Measurements from ENCODE around the gene TTC9. TPM values are rescaled to one million over a fixed set of nuclear protein-coding genes. Genes with fewer than 3 reads are reported as not detected.

Gene TTC9
- total RNA-seq (10 to 100 TPM; 25.5 to 25.9 TPM), polyA plus RNA-seq (10 to 100 TPM in 1 of 2 donors, 1 to 10 TPM in 1; 9.2 to 16.1 TPM)

DNA sequence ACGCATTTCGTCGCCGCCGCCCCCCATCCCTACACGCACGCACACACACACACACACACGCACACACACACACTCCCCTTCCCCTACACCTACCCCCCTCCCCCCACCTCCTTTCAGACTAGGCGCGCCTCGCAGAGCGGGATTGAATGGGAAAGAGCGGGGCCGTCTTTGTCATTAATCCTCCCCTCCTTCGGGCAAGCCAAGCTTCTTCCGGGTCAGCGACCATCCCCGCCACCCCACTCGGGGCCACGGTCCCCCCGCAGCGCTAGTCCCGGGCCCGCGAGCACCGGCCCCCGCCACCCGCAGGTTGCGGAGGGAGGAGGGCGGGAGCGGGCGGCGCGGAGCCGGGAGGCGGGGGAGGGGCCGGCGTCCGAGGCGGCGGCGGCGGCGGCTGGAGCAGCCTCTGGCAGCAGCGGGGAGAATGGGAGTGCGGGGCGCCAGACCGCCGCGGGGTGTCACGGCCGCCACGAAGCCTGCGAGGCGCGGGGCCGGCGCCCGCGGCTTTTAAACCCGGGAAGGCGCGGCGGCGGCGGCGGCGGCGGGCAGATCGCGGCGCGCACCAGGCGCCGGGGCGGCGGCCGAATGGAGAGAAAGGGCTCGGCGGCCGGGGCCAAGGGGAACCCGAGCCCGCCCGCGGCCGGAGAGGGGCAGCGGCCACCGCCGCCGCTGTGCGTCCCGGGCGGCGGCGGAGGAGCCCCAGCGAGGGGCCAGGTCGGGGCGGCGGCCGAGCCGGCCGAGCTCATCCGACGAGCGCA is at the start of gene TTC9:
TSS of gene TTC9 (plus strand) at position 369 of the 755 bp plus-strand sequence. CDS start at position 583, 214 bp downstream.
- H3K9me3 ChIP-seq (ENCODE audit: control insufficient read depth in 1 of 2, low read length in 2 of 2) = no peaks in the 10 kb centered on the region
- no peaks in the 10 kb centered on the region for H3K27me3 ChIP-seq (ENCODE audit: insufficient read depth, low read length)
- no peaks in the 10 kb centered on the region for H3K9me3 Mint-ChIP-seq
- ChIA-PET POLR2A (ENCODE audit: partially characterized antibody) (interaction anchor here (0.8 to 7.1 kb wide), 21 partner anchors 8 to 875 kb away, joined by 3 to 363 read pairs (median 5); partner anchors contain the start of genes MAP3K9 and SRSF5), CTCF (ENCODE audit: partially characterized antibody) (interaction anchor here (1.0 to 12.9 kb wide), 8 partner anchors 7 to 176 kb away, joined by 3 to 155 read pairs (median 9); partner anchors contain the start of gene MAP3K9)
- DNase-seq = peak in 2 of 5 donors; percentile 31 to 41
- H3K4me3 ChIP-seq (ENCODE audit: low read length in 2 of 2) = peak within 1 kb of the TSS; percentile 82 to 85
- H3K27ac ChIP-seq (ENCODE audit: low read depth, low read length) = peak within 1 kb of the TSS; percentile 81
- intact Hi-C loops (cut with micrococcal nuclease) = loop anchor here (1.0 to 2.0 kb wide), 6 partner anchors 14 to 167 kb away; partner anchors contain the start of genes MAP3K9 and MED6
- peak within 1 kb of the TSS; percentile 88 to 98 (median 96) for H3K27ac Mint-ChIP-seq
- peaks cover 0 to 1% of the 10 kb centered on the region in 2 donors for H3K27me3 Mint-ChIP-seq
- peaks cover 55% of the 10 kb centered on the region for H3K4me1 ChIP-seq (ENCODE audit: insufficient read depth, low read length)
- H3K4me3 Mint-ChIP-seq = peak within 1 kb of the TSS; percentile 95 to 100 (median 98)
- H3K4me1 Mint-ChIP-seq = peaks cover 42 to 71% (median 53%) of the 10 kb centered on the region in 4 donors
- H3K36me3 Mint-ChIP-seq = peaks cover 0 to 18% of the 10 kb centered on the region in 2 donors
- no peaks in the 10 kb centered on the region for H3K36me3 ChIP-seq (ENCODE audit: insufficient read depth, low read length)

DNA sequence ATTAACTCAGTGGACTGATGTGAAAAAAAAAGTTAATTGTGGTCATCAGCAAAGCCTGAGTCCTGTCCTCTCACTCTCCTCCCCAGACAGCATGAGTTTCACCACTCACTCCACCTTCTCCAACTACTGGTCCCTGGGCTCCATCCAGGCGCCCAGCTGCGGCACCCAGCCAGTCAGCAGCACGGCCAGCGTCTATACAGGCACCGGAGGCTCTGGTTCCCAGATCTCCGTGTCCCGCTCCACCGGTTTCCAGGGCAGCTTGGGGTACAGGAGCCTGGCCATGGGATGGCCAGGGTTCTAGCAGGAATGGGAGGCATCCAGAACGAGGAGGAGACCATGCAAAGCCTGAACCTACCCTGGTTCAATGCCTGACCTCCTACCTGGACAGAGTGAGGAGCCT is 47.3 kb upstream of the TTC9 start:
- Histone ChIP-seq H3K4me1 (ENCODE audit: insufficient read depth, low read length) (peaks cover 9% of the 10 kb centered on the region), H3K9me3 (ENCODE audit: control insufficient read depth in 1 of 2, low read length in 2 of 2) (no peaks in the 10 kb centered on the region), H3K27ac (ENCODE audit: low read depth, low read length) (no peak overlapping the region), H3K36me3 (ENCODE audit: insufficient read depth, low read length) (peaks cover 66% of the 10 kb centered on the region), H3K4me3 (ENCODE audit: low read length in 2 of 2) (no peak overlapping the region), H3K27me3 (ENCODE audit: insufficient read depth, low read length) (no peaks in the 10 kb centered on the region)
- CTCF ChIA-PET (ENCODE audit: partially characterized antibody) = no interaction called here
- H3K4me3 Mint-ChIP-seq = no peak overlapping the region
- peaks cover 9 to 32% (median 16%) of the 10 kb centered on the region in 4 donors for H3K4me1 Mint-ChIP-seq
- peak overlapping the region in 1 of 7 donors; percentile 30 for H3K27ac Mint-ChIP-seq
- no peaks in the 10 kb centered on the region for H3K9me3 Mint-ChIP-seq
- intact Hi-C loops (cut with micrococcal nuclease) = no loop called here
- peaks cover 51 to 67% of the 10 kb centered on the region in 2 donors for H3K36me3 Mint-ChIP-seq
- POLR2A ChIA-PET (ENCODE audit: partially characterized antibody) = no interaction called here
- no peak for DNase-seq
- no peaks in the 10 kb centered on the region for H3K27me3 Mint-ChIP-seq

DNA sequence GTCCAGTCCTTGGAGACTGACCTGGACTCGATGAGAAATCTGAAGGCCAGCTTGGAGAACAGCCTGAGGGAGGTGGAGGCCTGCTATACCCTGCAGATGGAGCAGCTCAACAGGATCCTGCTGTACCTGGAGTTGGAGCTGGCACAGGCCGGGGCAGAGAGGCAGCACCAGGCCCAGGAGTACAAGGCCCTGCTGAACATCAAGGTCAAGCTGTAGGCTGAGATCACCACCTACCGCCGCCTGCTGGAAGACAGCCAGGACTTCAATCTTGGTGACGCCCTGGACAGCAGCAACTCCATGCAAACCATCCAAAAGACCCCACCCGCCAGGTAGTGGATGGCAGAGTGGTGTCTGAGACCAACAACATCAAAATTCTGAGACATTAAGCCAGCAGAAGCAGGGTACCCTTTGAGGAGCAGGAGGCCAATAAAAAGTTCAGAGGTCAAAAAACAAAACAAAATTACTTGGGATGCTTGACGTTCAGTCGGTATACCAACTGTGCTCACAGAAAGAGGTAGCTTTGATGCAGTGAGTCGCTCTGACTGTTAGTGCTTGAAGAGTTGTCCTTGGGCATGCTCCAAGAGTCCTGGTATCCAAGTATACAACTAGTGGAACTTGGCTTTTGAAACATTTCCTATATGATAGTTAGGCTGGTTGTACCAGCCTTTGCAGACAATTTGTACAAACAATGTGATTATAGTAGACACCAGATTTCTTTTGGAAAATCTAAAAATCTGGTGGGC is 46.1 kb upstream of the TTC9 start:
- peaks cover 12 to 43% (median 25%) of the 10 kb centered on the region in 4 donors for H3K4me1 Mint-ChIP-seq
- no peaks in the 10 kb centered on the region for H3K9me3 Mint-ChIP-seq
- no peak overlapping the region for H3K4me3 Mint-ChIP-seq
- H3K27ac Mint-ChIP-seq = no peak overlapping the region
- POLR2A ChIA-PET (ENCODE audit: partially characterized antibody) = no interaction called here
- intact Hi-C loops (cut with micrococcal nuclease) = no loop called here
- Histone ChIP-seq H3K4me1 (ENCODE audit: insufficient read depth, low read length) (peaks cover 15% of the 10 kb centered on the region), H3K9me3 (ENCODE audit: control insufficient read depth in 1 of 2, low read length in 2 of 2) (no peaks in the 10 kb centered on the region), H3K27me3 (ENCODE audit: insufficient read depth, low read length) (no peaks in the 10 kb centered on the region), H3K36me3 (ENCODE audit: insufficient read depth, low read length) (peaks cover 57% of the 10 kb centered on the region), H3K27ac (ENCODE audit: low read depth, low read length) (no peak overlapping the region), H3K4me3 (ENCODE audit: low read length in 2 of 2) (no peak overlapping the region)
- H3K36me3 Mint-ChIP-seq = peaks cover 40 to 62% of the 10 kb centered on the region in 2 donors
- no peak for DNase-seq
- CTCF ChIA-PET (ENCODE audit: partially characterized antibody) = no interaction called here
- no peaks in the 10 kb centered on the region for H3K27me3 Mint-ChIP-seq

DNA sequence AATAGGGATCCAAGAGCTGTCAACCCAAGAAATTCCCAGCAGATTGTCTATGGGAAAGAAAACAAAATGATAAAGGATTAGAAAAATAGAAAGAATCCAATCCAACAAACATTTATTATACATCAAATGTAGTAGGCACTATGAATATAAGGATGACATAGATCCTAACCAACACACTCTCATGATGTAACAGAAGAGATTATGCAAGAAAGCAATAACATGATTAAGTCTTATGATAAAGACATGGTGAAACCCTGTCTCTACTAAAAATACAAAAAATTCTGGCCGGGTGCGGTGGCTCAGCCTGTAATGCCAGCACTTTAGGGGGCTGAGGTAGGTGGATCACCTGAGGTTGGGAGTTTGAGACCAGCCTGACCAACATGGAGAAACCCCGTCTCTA is 44.0 kb upstream of the TTC9 start:
- Mint-ChIP-seq H3K27me3 (no peaks in the 10 kb centered on the region), H3K36me3 (peaks cover 30 to 43% of the 10 kb centered on the region in 2 donors), H3K4me3 (peak overlapping the region in 1 of 8 donors; percentile 12), H3K4me1 (peaks cover 12 to 43% (median 24%) of the 10 kb centered on the region in 4 donors), H3K9me3 (peaks cover 0 to 3% (median 0%) of the 10 kb centered on the region in 8 donors), H3K27ac (peak overlapping the region in 2 of 7 donors; percentile 4 to 22)
- POLR2A ChIA-PET (ENCODE audit: partially characterized antibody) = interaction anchor here (0.6 kb wide), 1 partner anchor 232 kb away, joined by 3 read pairs; no protein-coding TSS in a partner anchor
- Histone ChIP-seq H3K27ac (ENCODE audit: low read depth, low read length) (no peak overlapping the region), H3K36me3 (ENCODE audit: insufficient read depth, low read length) (peaks cover 36% of the 10 kb centered on the region), H3K27me3 (ENCODE audit: insufficient read depth, low read length) (no peaks in the 10 kb centered on the region), H3K4me1 (ENCODE audit: insufficient read depth, low read length) (peaks cover 21% of the 10 kb centered on the region), H3K4me3 (ENCODE audit: low read length in 2 of 2) (no peak overlapping the region), H3K9me3 (ENCODE audit: control insufficient read depth in 1 of 2, low read length in 2 of 2) (no peaks in the 10 kb centered on the region)
- no peak for DNase-seq
- CTCF ChIA-PET (ENCODE audit: partially characterized antibody) = interaction anchor here (0.6 kb wide), 1 partner anchor 160 kb away, joined by 3 read pairs; no protein-coding TSS in a partner anchor
- intact Hi-C loops (cut with micrococcal nuclease) = no loop called here

DNA sequence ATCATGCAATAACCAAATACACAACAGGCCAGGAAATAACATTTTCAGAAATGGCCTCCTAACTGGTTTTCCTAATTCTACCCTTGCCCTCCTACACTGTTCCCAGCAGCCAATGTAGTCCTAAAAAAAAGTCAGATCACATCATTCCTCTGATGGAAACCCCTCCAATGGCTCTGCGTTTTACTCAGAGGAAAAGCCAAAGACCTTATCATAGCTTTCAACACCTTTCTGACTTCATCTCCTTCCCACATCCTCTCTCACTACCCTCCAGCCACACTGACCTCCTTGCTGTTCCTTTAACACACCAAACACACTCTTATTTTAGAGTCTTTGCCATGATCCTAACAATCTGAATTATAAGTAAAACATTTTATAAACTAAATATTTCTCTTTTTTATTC is 42.4 kb upstream of the TTC9 start:
- no peaks in the 10 kb centered on the region for H3K27me3 ChIP-seq (ENCODE audit: insufficient read depth, low read length)
- no peak overlapping the region for H3K27ac ChIP-seq (ENCODE audit: low read depth, low read length)
- H3K4me3 ChIP-seq (ENCODE audit: low read length in 2 of 2) = no peak overlapping the region
- no peaks in the 10 kb centered on the region for H3K9me3 ChIP-seq (ENCODE audit: control insufficient read depth in 1 of 2, low read length in 2 of 2)
- Mint-ChIP-seq H3K4me1 (peaks cover 12 to 43% (median 22%) of the 10 kb centered on the region in 4 donors), H3K27ac (peak overlapping the region in 5 of 7 donors; percentile 25 to 99 (median 78)), H3K36me3 (peaks cover 18 to 29% of the 10 kb centered on the region in 2 donors), H3K27me3 (peaks cover 0 to 1% of the 10 kb centered on the region in 2 donors), H3K9me3 (peaks cover 0 to 3% (median 0%) of the 10 kb centered on the region in 8 donors), H3K4me3 (peak overlapping the region; percentile 54 to 100 (median 99))
- H3K4me1 ChIP-seq (ENCODE audit: insufficient read depth, low read length) = peaks cover 21% of the 10 kb centered on the region
- ChIA-PET POLR2A (ENCODE audit: partially characterized antibody) (no interaction called here), CTCF (ENCODE audit: partially characterized antibody) (interaction anchor here (1.0 kb wide), 1 partner anchor 114 kb away, joined by 3 read pairs; no protein-coding TSS in a partner anchor)
- DNase-seq = no peak
- peaks cover 21% of the 10 kb centered on the region for H3K36me3 ChIP-seq (ENCODE audit: insufficient read depth, low read length)
- intact Hi-C loops (cut with micrococcal nuclease) = no loop called here

DNA sequence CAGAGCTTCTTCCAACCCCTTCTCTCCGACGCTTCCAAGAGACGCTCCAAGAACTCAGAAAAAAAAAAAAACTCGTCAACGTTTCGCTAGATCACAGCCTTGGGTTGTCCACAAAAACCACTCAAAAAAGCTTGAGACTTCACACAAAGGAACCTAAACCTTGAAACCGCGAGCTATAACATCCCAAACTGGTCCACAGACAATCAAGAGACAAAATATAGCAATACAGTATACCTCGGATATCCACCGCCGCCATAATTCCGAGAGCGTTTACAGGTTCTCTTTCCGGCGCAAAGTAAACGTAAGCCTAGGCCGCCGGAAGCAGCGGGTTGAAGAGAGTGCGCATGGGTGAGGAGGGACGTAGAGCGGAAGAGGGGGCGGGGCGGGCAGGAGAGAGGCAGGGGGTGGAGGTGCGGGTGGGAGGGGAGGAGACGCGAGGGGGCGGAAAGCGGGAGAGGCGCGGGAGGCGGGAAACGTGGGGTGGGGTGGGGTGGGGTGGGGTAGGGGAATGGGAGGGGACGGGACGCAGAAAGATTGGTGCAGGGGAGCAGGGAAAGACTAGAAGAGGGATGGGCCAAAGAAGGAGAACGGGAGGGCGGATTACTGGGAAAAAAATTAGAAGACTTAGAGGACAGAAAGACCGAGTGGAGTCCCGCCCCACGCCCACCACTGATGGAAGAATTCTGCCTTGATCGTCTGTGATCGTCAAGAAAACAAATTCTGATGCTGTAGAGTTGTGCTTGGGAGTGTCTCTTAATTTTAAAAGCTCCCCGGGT is 41.1 kb upstream of the TTC9 start, which contains the start of gene MED6:
TSS of gene MED6 (minus strand) at position 274 of the 776 bp plus-strand sequence. CDS start at position 256, 18 bp downstream.
- H3K4me1 Mint-ChIP-seq = peaks cover 12 to 34% (median 22%) of the 10 kb centered on the region in 4 donors
- H3K27ac ChIP-seq (ENCODE audit: low read depth, low read length) = peak within 1 kb of the TSS; percentile 77
- peaks cover 21% of the 10 kb centered on the region for H3K4me1 ChIP-seq (ENCODE audit: insufficient read depth, low read length)
- no peaks in the 10 kb centered on the region for H3K27me3 ChIP-seq (ENCODE audit: insufficient read depth, low read length)
- peak within 1 kb of the TSS; percentile 96 to 100 (median 100) for H3K4me3 Mint-ChIP-seq
- H3K27me3 Mint-ChIP-seq = peaks cover 0 to 3% of the 10 kb centered on the region in 2 donors
- POLR2A ChIA-PET (ENCODE audit: partially characterized antibody) = interaction anchor here (0.6 to 2.1 kb wide), 10 partner anchors 9 to 834 kb away, joined by 3 to 9 read pairs (median 4); partner anchors contain the start of genes MAP3K9, SRSF5 and TTC9
- CTCF ChIA-PET (ENCODE audit: partially characterized antibody) = interaction anchor here (0.6 to 1.3 kb wide), 2 partner anchors 54 to 358 kb away, joined by 3 read pairs; no protein-coding TSS in a partner anchor
- peaks cover 9% of the 10 kb centered on the region for H3K36me3 ChIP-seq (ENCODE audit: insufficient read depth, low read length)
- peaks cover 6 to 18% of the 10 kb centered on the region in 2 donors for H3K36me3 Mint-ChIP-seq
- peak within 1 kb of the TSS; percentile 87 to 99 (median 98) for H3K27ac Mint-ChIP-seq
- peak; percentile 89 to 95 (median 90) for DNase-seq
- intact Hi-C loops (cut with micrococcal nuclease) = loop anchor here (1.0 to 10.0 kb wide), 6 partner anchors 40 to 834 kb away; partner anchors contain the start of genes COX16, MAP3K9, SRSF5 and SYNJ2BP
- no peaks in the 10 kb centered on the region for H3K9me3 ChIP-seq (ENCODE audit: control insufficient read depth in 1 of 2, low read length in 2 of 2)
- H3K9me3 Mint-ChIP-seq = peaks cover 0 to 3% (median 0%) of the 10 kb centered on the region in 8 donors
- peak within 1 kb of the TSS; percentile 99 for H3K4me3 ChIP-seq (ENCODE audit: low read length in 2 of 2)
